ENCODE data around the gene SULF2.

Gene SULF2

DNA sequence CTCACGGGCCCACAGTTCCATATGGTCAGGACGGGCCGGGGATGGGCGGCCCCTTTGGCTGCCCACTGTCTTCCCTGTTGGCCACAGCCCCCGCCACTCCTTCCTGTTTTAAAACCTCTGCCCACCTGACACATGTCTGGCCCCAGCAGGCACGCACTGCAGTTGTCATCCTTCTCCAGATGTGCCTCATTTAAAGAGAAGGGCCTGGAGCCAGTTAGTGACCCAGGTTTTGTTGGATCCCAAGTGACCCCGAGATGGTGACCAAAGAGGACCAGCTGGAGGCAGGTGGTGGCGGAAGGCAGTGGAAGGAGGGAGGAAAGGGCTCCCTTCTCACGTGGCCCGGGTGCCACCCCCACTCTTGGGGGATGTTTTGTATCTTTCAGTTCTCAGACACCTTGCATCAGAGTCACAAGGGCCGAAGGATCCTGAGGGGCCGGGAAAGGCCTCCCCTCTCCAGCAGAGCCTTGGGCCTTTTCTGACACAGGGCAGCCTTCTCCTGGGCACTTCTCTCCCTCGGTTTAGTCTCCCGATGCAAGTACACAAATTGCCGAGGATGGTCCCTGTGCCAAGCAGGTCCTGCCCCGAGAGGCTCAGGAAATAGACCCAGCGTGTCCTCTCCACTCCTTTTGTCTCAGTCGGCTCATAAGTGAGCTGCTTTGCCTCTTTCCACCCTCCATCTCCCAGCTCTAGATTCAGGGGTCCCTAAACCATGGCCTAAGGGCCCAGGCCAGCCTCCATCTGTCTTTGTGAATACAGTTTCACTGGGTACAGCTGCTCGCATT is 117.6 kb downstream of the SULF2 start:
- DNase-seq = no peak

DNA sequence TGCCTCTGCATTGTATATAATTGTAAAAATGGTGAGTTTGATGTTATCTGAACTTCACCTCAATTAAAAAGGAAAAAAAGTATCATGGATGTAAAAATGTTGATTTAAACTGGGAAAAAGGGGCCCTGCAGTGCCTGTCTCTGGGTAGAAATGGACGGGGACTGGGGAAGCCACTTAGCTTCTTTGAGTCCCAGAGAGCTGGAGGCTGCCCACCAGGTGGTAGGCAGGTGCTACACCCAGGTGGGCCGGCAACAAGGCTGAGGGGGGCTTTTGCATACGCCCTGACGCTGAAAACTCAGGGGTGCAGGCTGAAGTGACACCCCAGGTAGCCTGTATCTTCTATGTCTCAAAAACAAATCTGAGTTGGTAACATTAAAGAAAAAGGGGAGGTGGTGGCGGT is 118.2 kb downstream of the SULF2 start:
- DNase-seq = no peak

DNA sequence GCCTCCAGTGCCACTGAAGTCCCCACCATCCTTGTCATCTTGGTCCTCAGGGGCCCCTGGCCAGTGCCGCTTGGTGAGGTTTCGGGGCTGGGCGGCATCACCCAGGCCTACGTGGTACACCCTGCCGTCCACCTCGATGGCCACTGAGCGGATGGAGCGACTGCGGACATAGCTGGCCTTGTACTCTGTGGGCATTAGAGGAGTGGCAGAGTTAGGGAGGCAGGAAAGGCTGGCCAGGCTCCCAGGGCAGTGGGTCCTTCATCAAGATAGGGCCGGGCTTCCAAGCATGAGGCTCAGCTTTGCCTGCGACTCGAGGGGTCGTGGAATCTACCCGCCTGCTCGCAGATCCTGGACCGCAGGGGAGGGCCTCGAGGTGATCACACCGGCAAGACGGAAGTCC is 119.0 kb downstream of the SULF2 start:
- no peak for DNase-seq

DNA sequence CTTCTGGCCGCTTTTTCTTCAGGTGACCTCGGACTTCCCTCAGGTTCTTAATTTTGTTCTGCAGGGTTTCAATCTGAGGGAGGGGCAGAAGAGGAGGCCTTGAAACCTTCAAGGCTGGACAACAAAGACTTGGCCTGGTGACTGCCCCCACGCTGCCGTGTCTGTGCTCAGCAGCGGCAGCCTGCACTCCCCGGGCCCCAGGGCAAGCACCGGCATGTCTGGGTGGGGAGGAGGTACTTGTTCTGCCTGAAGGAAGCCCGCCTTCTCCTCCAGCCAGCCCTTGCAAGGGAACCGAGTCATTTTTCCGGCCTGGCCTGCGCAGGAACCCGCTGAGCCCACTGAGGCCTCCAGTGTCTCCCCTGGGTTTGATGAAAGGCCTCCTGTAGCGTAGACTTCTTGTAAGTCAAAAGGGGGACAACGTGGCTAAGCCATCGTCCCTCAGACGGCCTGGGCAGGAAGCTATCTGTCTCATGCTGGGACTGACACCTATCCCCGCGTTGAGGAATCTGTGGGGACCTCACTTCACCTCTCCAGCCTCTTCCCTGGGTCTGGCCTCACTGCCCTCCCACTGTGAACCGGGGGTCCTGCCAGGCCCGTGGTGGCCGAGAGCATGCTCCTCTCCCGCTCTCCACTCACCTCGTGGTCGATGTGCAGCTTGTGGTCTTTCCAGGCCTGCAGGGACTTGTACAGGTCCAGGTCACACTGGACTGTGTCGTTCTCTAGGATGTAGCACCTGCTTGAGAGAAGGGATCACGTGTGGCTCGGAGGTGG is 119.9 kb downstream of the SULF2 start:
- DNase-seq = no peak

DNA sequence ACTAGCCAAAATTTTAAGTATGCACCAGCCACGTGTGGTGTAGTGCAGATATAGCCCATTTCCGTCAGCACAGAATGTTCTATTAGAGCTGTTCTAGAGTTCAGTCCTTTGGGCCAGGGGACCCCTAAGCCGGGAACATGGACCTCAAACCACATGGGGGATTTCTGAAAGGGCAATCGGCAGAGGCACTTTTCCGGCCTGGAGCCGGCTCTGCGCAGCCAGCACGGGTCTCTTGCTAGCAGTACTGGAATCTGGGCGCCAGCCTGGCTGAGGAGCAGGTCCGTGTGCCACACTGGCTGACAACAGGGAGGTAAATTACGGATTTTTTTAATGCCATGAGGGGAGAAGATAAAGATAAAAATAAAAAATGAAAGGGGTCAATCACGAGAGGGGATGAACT is 120.5 kb downstream of the SULF2 start:
- no peak for DNase-seq

DNA sequence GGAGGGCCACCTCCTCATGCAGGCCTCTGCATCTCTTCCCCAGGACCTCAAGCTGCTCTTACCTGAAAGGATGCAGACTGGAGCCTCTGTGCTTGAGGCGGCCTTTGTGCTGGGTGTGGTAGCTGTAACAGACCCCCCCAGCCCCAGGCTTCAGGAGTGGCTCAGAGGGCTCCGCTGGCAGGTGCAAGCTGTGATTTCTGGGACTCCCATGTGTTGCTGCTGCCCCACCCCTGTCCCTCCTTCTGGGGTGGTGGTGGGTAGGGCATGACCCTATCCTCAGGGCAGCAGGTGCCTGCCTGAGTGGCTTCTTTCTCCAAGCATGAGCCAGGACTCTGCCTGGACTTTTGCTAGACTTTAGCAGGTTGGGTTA is 121.2 kb downstream of the SULF2 start:
- DNase-seq = no peak

DNA sequence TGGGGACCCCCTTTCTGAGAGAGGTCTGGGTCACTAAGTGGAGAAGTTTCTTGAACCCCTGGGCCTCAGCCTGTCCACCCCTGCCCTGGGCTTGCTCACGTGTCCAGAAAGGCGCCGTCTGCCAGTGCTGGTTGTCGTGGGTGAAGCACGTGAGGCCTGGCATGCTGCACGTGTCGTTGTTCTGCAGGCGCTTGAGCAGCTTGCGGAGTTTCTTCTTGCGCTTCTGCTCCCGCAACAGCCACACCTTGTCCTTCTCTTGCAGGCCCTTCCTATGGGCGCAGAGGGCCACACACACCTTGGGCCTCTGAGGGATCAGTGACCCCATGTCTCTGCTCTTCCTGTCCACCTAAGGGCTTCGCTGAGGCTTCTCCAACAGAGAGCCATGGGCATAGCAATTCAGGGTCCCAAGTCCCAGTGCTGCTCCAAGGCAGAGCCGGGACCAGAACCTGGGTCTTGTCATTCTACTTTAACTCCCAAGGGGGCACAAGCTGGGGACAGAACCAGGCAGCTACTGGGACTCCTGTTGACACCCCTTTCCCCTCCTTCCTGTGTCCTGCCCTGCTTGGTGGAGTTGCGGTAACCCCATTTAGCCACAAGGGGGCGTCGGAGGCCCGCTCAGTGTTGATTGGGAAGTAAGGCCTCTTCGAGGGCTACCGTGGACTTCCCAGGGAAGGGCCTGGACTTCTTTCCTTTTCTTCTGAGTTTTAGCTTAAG is 121.8 kb downstream of the SULF2 start:
- peak; percentile 69 to 71 for DNase-seq

DNA sequence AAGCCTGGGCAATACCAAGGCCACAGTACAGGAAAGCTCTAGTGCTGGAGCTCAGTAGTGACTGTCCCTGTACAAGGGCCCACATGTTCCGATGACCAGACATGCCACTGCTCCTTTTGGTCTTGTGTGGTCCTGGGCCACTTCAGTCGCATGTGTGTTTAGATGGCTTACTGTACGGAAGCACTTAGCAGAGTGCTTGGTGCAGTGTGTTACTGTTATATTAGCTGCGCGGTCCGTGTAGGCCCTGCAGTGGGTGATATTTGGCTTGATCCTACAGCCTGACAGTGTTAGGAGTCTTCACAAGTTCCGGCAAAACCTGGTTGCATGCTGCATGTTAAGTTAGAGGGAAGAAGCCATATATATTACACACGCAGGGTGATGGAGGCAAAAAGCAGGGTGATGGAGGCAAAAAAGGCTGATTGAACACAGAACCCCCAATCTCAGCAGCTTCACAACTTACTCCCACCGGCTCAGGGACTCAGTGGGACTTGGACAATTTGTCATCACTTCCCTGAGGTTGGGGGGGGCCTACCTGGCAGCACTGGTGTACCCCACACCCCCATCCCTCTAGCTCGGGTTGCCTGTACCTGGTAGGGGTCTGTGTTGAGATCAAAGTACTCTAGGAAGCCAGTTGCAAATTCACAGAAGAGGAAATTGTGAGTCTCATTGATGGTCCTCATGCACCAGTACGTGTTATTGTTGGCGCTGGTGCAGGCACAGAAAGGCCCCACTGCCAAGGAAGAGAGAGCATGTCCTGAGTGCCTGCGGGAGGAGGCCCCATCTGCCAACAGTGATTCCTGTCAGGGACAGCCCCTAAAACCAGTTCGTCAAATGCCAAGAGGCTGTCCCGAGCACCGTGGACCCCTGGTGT is 122.6 kb downstream of the SULF2 start:
- no peak for DNase-seq

DNA sequence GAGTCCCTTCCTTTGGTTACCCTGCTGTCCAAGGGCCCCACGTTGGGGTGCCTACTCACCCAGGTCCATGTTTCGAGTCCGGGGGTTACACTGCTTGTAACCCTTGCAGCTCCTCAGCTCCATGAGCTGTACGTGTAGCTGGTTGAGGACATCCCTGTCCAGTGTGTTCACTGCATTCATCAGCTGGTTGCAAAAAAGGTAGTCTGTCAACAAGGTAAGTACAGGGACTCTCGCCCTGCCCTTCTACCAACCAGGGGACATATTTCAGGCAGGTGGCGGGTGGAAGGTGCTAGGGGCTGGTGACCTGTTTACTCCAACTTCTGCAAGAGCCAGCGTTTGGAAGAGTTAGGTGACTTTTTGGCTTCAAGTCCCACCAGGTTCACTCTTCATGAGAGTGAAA is 123.6 kb downstream of the SULF2 start:
- no peak for DNase-seq

DNA sequence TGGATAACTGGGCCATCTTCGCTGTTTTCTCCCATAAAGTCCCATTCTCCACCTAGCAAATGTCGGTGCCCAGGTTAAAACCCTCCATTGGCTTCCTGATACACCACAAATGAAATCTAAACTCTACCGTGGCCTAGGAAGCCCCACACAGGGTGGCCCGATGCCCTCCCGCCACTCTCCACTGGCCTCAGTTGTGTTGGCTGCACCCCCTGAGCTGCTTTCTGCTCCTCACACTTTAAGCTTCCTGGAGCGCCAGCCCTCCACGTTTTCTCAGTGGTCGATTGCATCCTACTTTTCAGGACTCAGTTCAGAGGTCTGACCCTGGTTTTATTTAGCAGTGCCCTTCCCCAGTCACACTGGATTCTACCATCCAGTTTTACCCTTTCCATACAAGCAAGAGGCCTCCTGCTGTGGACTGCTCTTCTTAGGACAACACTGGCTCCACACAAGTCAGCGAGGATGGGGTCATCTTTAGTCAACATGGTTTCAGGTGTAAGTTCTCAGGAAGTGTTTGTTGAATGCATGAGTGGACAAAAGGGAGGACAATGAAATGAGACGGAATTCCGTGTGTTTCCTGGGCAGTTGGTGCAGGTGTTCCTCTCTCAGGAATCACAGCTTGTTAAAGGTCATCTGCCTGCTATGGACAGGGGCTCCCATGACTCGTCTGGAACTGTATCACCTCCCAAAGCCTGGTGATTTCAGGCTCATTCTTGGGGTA is 124.1 kb downstream of the SULF2 start:
- no peak for DNase-seq

DNA sequence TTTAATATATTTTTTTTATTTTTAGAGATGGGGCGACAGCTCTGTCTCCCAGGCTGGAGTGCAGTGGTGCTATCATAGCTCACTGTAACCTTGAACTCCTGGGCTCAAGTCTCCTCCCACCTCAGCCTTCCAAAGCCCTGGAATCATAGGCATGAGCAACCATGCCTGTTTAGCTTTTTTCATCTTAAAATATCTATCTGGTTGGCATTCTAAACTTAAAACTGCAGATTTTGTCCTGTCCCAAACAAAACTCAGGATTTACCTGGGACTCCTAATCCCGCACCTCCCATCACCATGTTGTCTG is 124.7 kb downstream of the SULF2 start:
- DNase-seq = no peak

DNA sequence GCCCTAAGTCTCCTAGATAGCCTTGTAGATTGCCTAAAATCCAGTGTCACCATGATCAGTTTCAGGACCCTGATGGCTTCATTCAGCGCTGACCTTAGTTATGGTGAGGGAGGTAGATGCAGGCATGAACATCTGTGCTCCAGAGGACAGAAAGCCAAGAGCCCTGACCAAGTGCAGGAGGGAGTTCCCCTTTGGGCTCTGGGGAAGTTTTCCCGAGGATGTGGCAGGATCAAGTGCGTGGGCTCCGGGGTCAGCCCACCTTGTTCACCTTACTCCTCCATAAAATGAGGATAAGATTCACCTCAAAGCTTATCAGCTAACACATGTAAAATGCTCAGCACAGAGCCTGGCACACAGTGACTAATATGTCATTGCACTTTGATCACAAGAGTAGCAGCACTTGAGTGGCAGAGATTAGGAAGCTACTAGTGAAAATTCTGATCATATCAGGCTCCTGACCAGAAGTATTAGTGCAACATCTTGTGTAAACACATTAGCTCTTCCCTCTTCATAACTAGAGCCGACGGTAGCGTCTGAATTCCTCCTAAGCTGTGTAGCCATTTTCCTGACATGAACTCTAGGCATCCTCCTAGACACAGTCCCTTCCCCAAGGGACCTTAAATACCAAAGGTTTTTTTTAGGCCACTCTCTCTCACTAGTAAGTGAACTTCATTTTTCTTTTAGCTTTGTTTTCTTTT is 125.2 kb downstream of the SULF2 start:
- DNase-seq = no peak

DNA sequence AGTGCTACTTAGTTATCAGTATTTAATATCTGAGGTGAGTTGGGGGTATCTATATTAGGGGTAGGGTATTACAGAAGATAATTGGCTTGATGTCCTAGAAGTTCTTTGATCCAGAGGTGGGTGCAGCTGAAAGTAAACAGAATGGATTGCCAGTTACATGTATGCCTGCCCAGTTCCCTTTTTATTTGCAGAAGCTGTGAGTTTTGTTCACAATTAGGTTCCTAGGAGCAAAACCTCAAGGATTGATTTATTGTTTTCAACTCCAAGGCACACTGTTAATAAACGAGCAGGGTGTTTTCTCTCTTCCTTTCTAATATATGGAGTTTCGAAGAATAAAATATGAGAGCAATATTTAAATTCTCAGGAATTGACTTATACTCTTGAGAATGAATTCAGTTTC is 129.0 kb downstream of the SULF2 start:
- DNase-seq = no peak

DNA sequence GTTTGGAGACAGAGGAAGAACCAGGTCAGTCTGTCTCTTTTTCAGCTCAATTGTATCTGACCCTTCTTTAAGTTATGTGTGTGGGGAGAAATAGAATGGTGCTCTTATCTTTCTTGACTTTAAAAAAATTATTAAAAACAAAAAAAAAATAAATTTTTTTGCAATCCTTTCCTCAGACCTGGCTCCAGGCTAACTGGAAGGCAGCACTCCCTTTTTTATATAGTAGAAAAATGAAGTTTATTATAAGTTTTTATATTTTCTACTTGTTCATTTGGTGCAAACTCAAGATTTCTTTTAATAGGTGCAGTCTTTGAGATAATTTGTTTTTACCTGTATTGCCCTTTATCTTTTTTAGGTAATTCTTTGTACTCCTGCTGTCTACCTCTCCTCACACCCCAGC is 129.6 kb downstream of the SULF2 start:
- no peak for DNase-seq

DNA sequence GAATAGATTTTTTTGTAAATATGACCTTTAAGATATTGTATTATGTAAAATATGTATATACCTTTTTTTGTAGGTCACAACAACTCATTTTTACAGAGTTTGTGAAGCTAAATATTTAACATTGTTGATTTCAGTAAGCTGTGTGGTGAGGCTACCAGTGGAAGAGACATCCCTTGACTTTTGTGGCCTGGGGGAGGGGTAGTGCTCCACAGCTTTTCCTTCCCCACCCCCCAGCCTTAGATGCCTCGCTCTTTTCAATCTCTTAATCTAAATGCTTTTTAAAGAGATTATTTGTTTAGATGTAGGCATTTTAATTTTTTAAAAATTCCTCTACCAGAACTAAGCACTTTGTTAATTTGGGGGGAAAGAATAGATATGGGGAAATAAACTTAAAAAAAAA is 130.9 kb downstream of the SULF2 start:
- DNase-seq = no peak

DNA sequence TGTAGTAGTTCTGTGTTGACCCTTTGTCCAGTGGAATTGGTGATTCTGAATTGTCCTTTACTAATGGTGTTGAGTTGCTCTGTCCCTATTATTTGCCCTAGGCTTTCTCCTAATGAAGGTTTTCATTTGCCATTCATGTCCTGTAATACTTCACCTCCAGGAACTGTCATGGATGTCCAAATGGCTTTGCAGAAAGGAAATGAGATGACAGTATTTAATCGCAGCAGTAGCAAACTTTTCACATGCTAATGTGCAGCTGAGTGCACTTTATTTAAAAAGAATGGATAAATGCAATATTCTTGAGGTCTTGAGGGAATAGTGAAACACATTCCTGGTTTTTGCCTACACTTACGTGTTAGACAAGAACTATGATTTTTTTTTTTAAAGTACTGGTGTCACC is 131.4 kb downstream of the SULF2 start:
- DNase-seq = no peak

DNA sequence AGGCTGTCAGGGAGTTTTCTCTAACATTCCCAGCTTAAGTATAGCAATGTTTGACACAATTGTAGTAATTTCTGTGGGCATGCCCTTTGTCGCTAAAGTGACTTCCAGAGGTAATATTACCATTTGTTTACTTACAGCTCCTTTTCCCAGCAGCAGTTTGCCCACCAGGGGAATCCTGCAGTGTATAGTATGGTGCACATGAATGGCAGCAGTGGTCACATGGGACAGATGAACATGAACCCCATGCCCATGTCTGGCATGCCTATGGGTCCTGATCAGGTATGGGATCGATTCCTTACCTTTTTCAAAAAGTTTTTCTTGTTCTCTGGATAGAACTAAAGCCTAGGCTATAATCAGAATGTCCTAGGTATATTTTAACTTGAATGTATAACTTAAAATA is 132.5 kb downstream of the SULF2 start:
- no peak for DNase-seq

DNA sequence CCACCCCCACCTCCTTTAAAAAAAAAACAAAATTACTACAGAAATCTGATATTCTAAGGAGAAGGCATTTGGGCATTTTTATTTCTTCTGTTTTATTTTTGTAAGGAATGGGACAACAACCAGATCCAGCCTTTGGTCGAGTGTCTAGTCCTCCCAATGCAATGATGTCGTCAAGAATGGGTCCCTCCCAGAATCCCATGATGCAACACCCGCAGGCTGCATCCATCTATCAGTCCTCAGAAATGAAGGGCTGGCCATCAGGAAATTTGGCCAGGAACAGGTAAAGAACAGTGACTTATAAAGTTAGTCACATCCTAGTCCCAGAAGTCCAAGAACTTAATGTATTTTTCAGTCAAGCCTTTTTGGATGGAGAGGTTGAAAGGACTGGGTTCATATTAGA is 133.0 kb downstream of the SULF2 start:
- no peak for DNase-seq

DNA sequence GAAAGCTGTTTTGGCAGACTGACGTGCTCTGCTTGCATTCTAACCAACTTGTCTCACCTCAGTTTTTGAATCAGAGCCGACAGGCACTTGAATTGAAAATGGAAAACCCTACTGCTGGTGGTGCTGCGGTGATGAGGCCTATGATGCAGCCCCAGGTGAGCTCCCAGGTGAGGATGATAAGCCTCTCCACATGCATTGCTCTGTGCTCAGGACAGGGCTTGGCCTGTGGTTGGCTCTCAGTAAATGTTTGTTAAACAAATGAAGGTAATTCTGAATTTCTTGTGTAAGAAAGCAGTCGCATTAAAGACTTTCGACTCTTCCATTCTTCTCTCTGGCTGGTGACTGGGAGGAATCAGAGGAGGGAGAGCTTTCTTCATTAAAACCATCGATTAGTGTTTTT is 136.3 kb downstream of the SULF2 start:
- DNase-seq = no peak

DNA sequence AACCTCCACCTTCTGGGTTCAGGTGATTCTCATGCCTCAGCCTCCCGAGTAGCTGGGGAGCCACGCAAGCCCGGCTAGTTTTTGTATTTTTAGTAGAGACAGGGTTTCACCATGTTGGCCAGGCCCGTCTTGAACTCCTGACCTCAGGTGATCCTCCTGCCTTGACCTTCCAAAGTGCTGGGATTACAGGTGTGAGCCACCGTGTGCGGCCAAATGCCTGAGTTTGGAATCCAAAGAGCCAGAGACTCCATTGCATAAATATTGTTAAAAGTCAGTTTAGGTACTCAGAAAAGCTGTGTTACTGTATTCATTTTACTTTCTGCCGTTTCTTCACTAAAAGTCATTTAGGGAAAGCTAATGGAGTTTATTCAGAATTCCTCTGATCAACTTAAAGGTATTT is 137.3 kb downstream of the SULF2 start:
- no peak for DNase-seq

DNA sequence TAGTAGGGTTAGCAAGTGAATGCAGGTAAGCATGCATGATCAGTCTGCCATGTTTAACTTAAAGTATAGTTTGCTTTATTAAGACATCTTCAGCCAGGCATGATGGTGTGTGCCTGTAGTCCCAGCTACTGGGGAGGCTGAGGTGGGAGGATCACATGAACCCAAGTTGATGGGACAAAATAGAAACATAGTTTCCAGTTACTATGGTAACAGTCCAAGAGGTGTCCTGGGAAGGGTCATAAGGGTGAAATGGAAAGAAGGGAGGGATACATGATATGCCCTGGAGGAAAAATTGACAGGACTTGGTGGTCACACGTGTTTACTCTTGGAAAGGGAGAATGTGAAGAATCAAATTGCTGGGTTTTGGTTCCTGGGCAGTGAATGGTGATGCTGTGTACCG is 139.6 kb downstream of the SULF2 start:
- DNase-seq = no peak

DNA sequence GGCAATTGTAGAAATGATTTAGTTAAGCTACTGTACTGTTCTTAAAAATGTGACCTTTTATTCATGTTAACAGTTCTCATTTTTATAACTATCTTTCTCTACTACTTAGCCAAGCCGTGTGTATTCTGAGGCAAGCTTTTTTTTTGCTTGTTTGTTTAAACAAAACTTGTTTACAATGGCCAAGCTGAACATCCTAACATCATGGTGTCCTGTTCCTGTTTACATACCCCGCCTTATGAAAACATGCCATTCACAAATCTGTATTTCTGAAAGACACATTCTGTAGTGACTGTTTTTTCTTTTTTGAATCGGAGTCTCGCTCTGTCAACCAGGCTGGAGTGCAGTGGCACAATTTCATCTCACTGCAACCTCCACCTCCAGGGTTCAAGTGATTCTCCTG is 142.7 kb downstream of the SULF2 start:
- no peak for DNase-seq

Data from CD4-positive, alpha-beta T cell treated with Interleukin-1 beta for 1 hour (primary cell).